ENCODE results near the gene LRRC8B.

DNA sequence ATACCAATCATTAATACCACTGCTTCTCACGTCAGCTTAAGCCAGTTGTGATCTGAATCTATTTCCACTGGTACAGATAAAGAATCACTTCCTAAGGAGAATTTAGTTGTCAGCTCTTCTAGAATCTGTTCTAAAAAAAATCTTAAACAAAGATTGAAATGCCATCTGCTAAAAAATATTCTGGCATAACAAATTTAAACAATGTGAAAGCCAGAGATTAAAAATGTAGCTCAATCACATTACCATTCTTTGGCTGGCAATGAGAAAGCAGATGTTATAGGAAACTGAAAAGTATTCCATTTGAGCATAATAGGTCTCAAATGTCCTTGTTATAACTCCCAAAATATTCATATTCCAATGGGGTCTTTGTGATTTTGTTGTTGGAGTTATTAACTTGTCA lies 21.7 kb upstream of the LRRC8B start:
- TF ChIP-seq, protein P1, sequence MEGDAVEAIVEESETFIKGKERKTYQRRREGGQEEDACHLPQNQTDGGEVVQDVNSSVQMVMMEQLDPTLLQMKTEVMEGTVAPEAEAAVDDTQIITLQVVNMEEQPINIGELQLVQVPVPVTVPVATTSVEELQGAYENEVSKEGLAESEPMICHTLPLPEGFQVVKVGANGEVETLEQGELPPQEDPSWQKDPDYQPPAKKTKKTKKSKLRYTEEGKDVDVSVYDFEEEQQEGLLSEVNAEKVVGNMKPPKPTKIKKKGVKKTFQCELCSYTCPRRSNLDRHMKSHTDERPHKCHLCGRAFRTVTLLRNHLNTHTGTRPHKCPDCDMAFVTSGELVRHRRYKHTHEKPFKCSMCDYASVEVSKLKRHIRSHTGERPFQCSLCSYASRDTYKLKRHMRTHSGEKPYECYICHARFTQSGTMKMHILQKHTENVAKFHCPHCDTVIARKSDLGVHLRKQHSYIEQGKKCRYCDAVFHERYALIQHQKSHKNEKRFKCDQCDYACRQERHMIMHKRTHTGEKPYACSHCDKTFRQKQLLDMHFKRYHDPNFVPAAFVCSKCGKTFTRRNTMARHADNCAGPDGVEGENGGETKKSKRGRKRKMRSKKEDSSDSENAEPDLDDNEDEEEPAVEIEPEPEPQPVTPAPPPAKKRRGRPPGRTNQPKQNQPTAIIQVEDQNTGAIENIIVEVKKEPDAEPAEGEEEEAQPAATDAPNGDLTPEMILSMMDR (conservative IDR thresholded peaks at IDR 0.05) = no peak
- no peak for TF ChIP-seq EZH2 (IDR thresholded peaks at IDR 0.05; ENCODE audit: low read depth)
